SK-N-SH treated with all-trans-retinoic acid at 6 μM for 48 hours (cell line): ENCODE data around the gene CCDC32.

Source experiments
- ATAC-seq: fragments of 200-7000 bp; cut with Tn5 transposase; 3 replicates; pipeline ENCODE4 v1.9.1; 2020; ENCODE audit warnings: mild to moderate bottlenecking, moderate library complexity
- CSDC2 ChIP-seq: fragments of 250-450 bp; sonication (Bioruptor Pico); IDR thresholded peaks from 2 replicates; pipeline ENCODE4 v1.5.0; 2020; ENCODE audit warnings: mild to moderate bottlenecking, moderate library complexity
- ESRRG ChIP-seq: fragments of 250-450 bp; sonication (Bioruptor Pico); IDR thresholded peaks from 2 replicates; pipeline ENCODE4 v1.6.1; 2021; ENCODE audit warnings: mild to moderate bottlenecking
- OSR1 ChIP-seq: fragments of 250-450 bp; sonication (Bioruptor Pico); IDR thresholded peaks from 2 replicates; pipeline ENCODE4 v1.8.0; 2022; ENCODE audit warnings: moderate library complexity, mild to moderate bottlenecking, inconsistent platforms
- SNAI2 ChIP-seq: fragments of 250-450 bp; sonication (Bioruptor Pico); IDR thresholded peaks from 2 replicates; pipeline ENCODE4 v1.5.0; 2020; ENCODE audit warnings: mild to moderate bottlenecking, moderate library complexity
- TCF4 ChIP-seq: fragments of 250-450 bp; sonication (Bioruptor Pico); IDR thresholded peaks from 2 replicates; pipeline ENCODE4 v1.8.0; 2021; ENCODE audit warnings: mild to moderate bottlenecking, moderate library complexity, borderline replicate concordance
- TOX ChIP-seq: fragments of 250-450 bp; sonication (Bioruptor Pico); IDR thresholded peaks from 2 replicates; pipeline ENCODE4 v1.8.0; 2021; ENCODE audit warnings: mild to moderate bottlenecking, moderate library complexity, borderline replicate concordance
- ZC3H10 ChIP-seq: fragments of 250-450 bp; sonication (Bioruptor Pico); IDR thresholded peaks from 2 replicates; pipeline ENCODE4 v1.5.1; 2021; ENCODE audit warnings: mild to moderate bottlenecking, moderate library complexity
- ZFP3 ChIP-seq: fragments of 250-450 bp; sonication (Bioruptor Pico); IDR thresholded peaks from 2 replicates; pipeline ENCODE4 v1.5.0; 2020; ENCODE audit warnings: mild to moderate bottlenecking, moderate library complexity
- ZFP30 ChIP-seq: fragments of 450-650 bp; formaldehyde crosslinking; IDR thresholded peaks from 2 replicates; pipeline ENCODE4 v1.5.0; 2022; ENCODE audit warnings: mild to moderate bottlenecking, moderate library complexity
- ZNF565 ChIP-seq: fragments of 450-650 bp; formaldehyde crosslinking; conservative IDR thresholded peaks from 2 replicates; pipeline ENCODE4 v1.5.0; 2020; ENCODE audit warnings: low read depth, mild to moderate bottlenecking, moderate library complexity
- ZNF70 ChIP-seq: fragments of 450-650 bp; formaldehyde crosslinking; IDR thresholded peaks from 2 replicates; pipeline ENCODE4 v1.5.0; 2020; ENCODE audit warnings: mild to moderate bottlenecking, moderate library complexity
- ZNF8 ChIP-seq: fragments of 450-650 bp; formaldehyde crosslinking; IDR thresholded peaks from 2 replicates; pipeline ENCODE4 v1.5.0; 2020; ENCODE audit warnings: mild to moderate bottlenecking, moderate library complexity
- TF ChIP-seq, protein P1 (sequence below): fragments of 250-450 bp; sonication (Bioruptor Pico); IDR thresholded peaks from 2 replicates; pipeline ENCODE4 v1.8.0; 2021; ENCODE audit warnings: low read depth, mild to moderate bottlenecking, moderate library complexity, borderline replicate concordance
- TF ChIP-seq, protein P2 (sequence below): fragments of 250-450 bp; sonication (Bioruptor Pico); IDR thresholded peaks from 2 replicates; pipeline ENCODE4 v1.5.1; 2021; ENCODE audit warnings: mild to moderate bottlenecking, moderate library complexity
- TF ChIP-seq, protein P3 (sequence below): fragments of 250-450 bp; sonication (Bioruptor Pico); IDR thresholded peaks from 2 replicates; pipeline ENCODE4 v1.5.1; 2020; ENCODE audit warnings: low read depth, mild to moderate bottlenecking, moderate library complexity
- TF ChIP-seq, protein P4 (sequence below): fragments of 250-450 bp; sonication (Bioruptor Pico); IDR thresholded peaks from 2 replicates; pipeline ENCODE4 v1.5.0; 2020; ENCODE audit warnings: mild to moderate bottlenecking, moderate library complexity
- TF ChIP-seq, protein P5 (sequence below): fragments of 250-450 bp; sonication (Bioruptor Pico); IDR thresholded peaks from 2 replicates; pipeline ENCODE4 v1.8.0; 2020; ENCODE audit warnings: mild to moderate bottlenecking, moderate library complexity, borderline replicate concordance

Gene CCDC32

DNA sequence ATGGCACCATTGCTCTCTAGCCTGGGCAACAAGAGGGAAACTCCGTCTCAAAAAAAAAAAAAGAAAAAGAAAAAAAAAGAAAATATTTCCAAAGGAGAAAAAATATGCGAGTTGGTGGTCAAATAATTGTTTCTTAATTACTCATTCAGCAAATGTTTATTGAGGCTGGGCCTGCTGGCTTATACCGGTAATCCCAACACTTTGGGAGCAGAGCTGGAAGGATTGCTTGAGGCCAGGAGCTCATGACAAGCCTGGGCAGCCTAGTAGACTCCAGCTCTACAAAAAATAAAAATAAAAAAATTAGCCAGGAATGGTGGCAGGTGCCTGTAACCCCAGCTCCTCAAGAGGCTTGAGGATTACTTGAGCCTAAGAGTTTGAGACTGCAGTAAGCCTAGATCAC lies 33.3 kb upstream of the CCDC32 start:
- TF ChIP-seq, protein P1, sequence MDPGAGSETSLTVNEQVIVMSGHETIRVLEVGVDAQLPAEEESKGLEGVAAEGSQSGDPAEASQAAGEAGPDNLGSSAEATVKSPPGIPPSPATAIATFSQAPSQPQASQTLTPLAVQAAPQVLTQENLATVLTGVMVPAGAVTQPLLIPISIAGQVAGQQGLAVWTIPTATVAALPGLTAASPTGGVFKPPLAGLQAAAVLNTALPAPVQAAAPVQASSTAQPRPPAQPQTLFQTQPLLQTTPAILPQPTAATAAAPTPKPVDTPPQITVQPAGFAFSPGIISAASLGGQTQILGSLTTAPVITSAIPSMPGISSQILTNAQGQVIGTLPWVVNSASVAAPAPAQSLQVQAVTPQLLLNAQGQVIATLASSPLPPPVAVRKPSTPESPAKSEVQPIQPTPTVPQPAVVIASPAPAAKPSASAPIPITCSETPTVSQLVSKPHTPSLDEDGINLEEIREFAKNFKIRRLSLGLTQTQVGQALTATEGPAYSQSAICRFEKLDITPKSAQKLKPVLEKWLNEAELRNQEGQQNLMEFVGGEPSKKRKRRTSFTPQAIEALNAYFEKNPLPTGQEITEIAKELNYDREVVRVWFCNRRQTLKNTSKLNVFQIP (CRISPR knock-in tag) = no peak
- no peak for TF ChIP-seq CSDC2 (CRISPR knock-in tag)
- TF ChIP-seq ZNF565 (CRISPR knock-in tag) = no peak
- TF ChIP-seq, protein P2, sequence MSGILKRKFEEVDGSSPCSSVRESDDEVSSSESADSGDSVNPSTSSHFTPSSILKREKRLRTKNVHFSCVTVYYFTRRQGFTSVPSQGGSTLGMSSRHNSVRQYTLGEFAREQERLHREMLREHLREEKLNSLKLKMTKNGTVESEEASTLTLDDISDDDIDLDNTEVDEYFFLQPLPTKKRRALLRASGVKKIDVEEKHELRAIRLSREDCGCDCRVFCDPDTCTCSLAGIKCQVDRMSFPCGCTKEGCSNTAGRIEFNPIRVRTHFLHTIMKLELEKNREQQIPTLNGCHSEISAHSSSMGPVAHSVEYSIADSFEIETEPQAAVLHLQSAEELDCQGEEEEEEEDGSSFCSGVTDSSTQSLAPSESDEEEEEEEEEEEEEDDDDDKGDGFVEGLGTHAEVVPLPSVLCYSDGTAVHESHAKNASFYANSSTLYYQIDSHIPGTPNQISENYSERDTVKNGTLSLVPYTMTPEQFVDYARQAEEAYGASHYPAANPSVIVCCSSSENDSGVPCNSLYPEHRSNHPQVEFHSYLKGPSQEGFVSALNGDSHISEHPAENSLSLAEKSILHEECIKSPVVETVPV = no peak
- no peak for TF ChIP-seq ZNF70 (CRISPR knock-in tag)
- no peak for TF ChIP-seq SNAI2 (CRISPR knock-in tag)
- no peak for TF ChIP-seq ZFP3
- TF ChIP-seq ZNF8 (CRISPR knock-in tag) = no peak
- TF ChIP-seq TCF4 (CRISPR knock-in tag) = no peak
- TF ChIP-seq OSR1 = no peak
- TF ChIP-seq, protein P3, sequence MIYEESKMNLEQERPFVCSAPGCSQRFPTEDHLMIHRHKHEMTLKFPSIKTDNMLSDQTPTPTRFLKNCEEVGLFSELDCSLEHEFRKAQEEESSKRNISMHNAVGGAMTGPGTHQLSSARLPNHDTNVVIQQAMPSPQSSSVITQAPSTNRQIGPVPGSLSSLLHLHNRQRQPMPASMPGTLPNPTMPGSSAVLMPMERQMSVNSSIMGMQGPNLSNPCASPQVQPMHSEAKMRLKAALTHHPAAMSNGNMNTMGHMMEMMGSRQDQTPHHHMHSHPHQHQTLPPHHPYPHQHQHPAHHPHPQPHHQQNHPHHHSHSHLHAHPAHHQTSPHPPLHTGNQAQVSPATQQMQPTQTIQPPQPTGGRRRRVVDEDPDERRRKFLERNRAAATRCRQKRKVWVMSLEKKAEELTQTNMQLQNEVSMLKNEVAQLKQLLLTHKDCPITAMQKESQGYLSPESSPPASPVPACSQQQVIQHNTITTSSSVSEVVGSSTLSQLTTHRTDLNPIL (CRISPR knock-in tag) = no peak
- TF ChIP-seq, protein P4, sequence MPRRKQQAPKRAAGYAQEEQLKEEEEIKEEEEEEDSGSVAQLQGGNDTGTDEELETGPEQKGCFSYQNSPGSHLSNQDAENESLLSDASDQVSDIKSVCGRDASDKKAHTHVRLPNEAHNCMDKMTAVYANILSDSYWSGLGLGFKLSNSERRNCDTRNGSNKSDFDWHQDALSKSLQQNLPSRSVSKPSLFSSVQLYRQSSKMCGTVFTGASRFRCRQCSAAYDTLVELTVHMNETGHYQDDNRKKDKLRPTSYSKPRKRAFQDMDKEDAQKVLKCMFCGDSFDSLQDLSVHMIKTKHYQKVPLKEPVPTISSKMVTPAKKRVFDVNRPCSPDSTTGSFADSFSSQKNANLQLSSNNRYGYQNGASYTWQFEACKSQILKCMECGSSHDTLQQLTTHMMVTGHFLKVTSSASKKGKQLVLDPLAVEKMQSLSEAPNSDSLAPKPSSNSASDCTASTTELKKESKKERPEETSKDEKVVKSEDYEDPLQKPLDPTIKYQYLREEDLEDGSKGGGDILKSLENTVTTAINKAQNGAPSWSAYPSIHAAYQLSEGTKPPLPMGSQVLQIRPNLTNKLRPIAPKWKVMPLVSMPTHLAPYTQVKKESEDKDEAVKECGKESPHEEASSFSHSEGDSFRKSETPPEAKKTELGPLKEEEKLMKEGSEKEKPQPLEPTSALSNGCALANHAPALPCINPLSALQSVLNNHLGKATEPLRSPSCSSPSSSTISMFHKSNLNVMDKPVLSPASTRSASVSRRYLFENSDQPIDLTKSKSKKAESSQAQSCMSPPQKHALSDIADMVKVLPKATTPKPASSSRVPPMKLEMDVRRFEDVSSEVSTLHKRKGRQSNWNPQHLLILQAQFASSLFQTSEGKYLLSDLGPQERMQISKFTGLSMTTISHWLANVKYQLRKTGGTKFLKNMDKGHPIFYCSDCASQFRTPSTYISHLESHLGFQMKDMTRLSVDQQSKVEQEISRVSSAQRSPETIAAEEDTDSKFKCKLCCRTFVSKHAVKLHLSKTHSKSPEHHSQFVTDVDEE (CRISPR knock-in tag) = no peak
- TF ChIP-seq ZFP30 (CRISPR knock-in tag) = no peak
- no peak for TF ChIP-seq ZC3H10
- TF ChIP-seq TOX (CRISPR knock-in tag) = no peak
- TF ChIP-seq, protein P5, sequence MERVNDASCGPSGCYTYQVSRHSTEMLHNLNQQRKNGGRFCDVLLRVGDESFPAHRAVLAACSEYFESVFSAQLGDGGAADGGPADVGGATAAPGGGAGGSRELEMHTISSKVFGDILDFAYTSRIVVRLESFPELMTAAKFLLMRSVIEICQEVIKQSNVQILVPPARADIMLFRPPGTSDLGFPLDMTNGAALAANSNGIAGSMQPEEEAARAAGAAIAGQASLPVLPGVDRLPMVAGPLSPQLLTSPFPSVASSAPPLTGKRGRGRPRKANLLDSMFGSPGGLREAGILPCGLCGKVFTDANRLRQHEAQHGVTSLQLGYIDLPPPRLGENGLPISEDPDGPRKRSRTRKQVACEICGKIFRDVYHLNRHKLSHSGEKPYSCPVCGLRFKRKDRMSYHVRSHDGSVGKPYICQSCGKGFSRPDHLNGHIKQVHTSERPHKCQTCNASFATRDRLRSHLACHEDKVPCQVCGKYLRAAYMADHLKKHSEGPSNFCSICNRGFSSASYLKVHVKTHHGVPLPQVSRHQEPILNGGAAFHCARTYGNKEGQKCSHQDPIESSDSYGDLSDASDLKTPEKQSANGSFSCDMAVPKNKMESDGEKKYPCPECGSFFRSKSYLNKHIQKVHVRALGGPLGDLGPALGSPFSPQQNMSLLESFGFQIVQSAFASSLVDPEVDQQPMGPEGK (CRISPR knock-in tag) = no peak
- no peak for TF ChIP-seq ESRRG (CRISPR knock-in tag)
- ATAC-seq = no peak

DNA sequence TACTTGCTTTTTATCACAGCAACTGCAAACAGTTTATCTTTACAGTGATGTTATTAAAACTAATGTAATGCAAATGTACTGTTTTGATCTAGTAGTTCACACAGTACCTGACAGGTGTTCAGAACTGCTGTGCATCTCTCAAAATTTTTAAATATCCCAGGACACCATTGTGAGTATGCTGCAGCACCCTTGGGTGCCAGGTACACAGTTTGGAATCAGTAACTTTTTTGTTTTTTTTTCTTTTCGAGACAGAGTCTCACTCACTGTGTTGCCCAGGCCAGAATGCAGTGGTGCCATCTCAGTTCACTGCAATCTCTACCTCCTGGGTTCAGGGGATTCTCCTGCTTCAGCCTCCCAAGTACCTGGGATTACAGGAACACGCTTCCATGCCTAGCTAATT lies 32.2 kb upstream of the CCDC32 start:
- TF ChIP-seq, protein P1 (CRISPR knock-in tag) = no peak
- no peak for TF ChIP-seq OSR1
- TF ChIP-seq ZNF70 (CRISPR knock-in tag) = no peak
- TF ChIP-seq CSDC2 (CRISPR knock-in tag) = no peak
- ATAC-seq = no peak

DNA sequence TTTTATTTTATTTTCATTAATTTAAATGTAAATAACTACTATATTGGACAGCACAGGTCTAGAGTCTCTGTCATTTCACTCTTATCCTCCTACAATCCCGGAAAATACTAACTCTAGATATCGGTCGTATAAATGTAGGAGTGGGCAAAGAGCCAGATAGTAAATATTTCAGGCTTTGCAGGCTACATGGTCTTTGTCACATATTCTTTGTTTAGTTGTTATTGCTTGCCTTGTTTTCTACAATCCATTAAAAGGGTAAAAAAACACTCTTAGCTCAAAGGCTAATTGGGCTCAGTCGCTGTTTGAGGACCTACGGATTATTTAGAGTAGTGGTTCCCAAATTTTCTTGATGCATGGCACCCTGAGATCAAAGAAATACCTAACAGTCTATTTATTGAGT lies 30.9 kb upstream of the CCDC32 start:
- ATAC-seq = no peak
- no peak for TF ChIP-seq TOX (CRISPR knock-in tag)
- TF ChIP-seq ZNF8 (CRISPR knock-in tag) = no peak
- TF ChIP-seq, protein P4 (CRISPR knock-in tag) = no peak
- TF ChIP-seq, protein P2 = no peak
- TF ChIP-seq ESRRG (CRISPR knock-in tag) = no peak
- no peak for TF ChIP-seq OSR1
- TF ChIP-seq, protein P5 (CRISPR knock-in tag) = no peak
- TF ChIP-seq SNAI2 (CRISPR knock-in tag) = no peak
